H9 (cell line): Measurements from ENCODE around the gene SPATA16. TPM values are rescaled to one million over a fixed set of nuclear protein-coding genes. Genes with fewer than 3 reads are reported as not detected.

Experiments
- DNase-seq: peaks from one replicate; pipeline ENCODE4 v3.0.0-alpha.2; 2017
- H2AFZ ChIP-seq: one replicate; pipeline ENCODE4 v1.6.1; 2013; ENCODE audit warnings: mild to moderate bottlenecking, low read length, control low read depth, moderate library complexity
- H2AK5ac ChIP-seq: 2 replicates; pipeline ENCODE4 v1.6.1; 2013; ENCODE audit warnings: low read length, control low read depth, mixed read lengths; ENCODE audit not compliant: insufficient read length
- H2BK120ac ChIP-seq: one replicate; pipeline ENCODE4 v1.6.1; 2013; ENCODE audit warnings: low read depth, mild to moderate bottlenecking, low read length, control low read depth, inconsistent platforms; ENCODE audit not compliant: poor library complexity, severe bottlenecking
- H2BK12ac ChIP-seq: 2 replicates; pipeline ENCODE4 v1.6.1; 2013; ENCODE audit warnings: low read length, control low read depth, mixed read lengths, low read depth; ENCODE audit not compliant: insufficient read length
- H2BK15ac ChIP-seq: 2 replicates; pipeline ENCODE4 v1.6.1; 2013; ENCODE audit warnings: low read depth, low read length, control low read depth
- H2BK20ac ChIP-seq: one replicate; pipeline ENCODE4 v1.6.1; 2013; ENCODE audit warnings: low read depth, mild to moderate bottlenecking, low read length, control low read depth, inconsistent platforms; ENCODE audit not compliant: poor library complexity, severe bottlenecking
- H2BK5ac ChIP-seq: 2 replicates; pipeline ENCODE4 v1.6.1; 2013; ENCODE audit warnings: low read length, control low read depth, mixed read lengths; ENCODE audit not compliant: insufficient read length
- H3K14ac ChIP-seq: 2 replicates; pipeline ENCODE4 v1.6.1; 2013; ENCODE audit warnings: low read length, control low read depth; ENCODE audit not compliant: insufficient read depth
- H3K18ac ChIP-seq: 2 replicates; pipeline ENCODE4 v1.6.1; 2013; ENCODE audit warnings: low read depth, mild to moderate bottlenecking, mixed read lengths, low read length, control low read depth; ENCODE audit not compliant: insufficient read length
- H3K23ac ChIP-seq: 2 replicates; pipeline ENCODE4 v1.6.1; 2013; ENCODE audit warnings: low read length, control low read depth, mixed read lengths, low read depth; ENCODE audit not compliant: insufficient read length
- H3K23me2 ChIP-seq: 2 replicates; pipeline ENCODE4 v1.6.1; 2013; ENCODE audit warnings: low read depth, mild to moderate bottlenecking, mixed read lengths, low read length, control low read depth; ENCODE audit not compliant: insufficient read length, poor library complexity, severe bottlenecking
- H3K27ac ChIP-seq: 2 replicates; pipeline ENCODE4 v1.5.1; 2013; ENCODE audit warnings: low read length, control low read depth, mixed read lengths, low read depth; ENCODE audit not compliant: insufficient read length
- H3K27me3 ChIP-seq: 2 replicates; pipeline ENCODE4 v1.6.1; 2013; ENCODE audit warnings: low read length, control low read depth, inconsistent platforms; ENCODE audit not compliant: insufficient read depth
- H3K4ac ChIP-seq: 2 replicates; pipeline ENCODE4 v1.6.1; 2013; ENCODE audit warnings: low read depth, mild to moderate bottlenecking, control low read depth, inconsistent platforms, low read length, moderate library complexity
- H3K4me1 ChIP-seq: 2 replicates; pipeline ENCODE4 v1.6.1; 2013; ENCODE audit warnings: low read length, control low read depth, inconsistent platforms; ENCODE audit not compliant: insufficient read depth
- H3K4me2 ChIP-seq: 2 replicates; pipeline ENCODE4 v1.6.1; 2013; ENCODE audit warnings: low read length, control low read depth, mixed read lengths; ENCODE audit not compliant: insufficient read length, insufficient read depth
- H3K56ac ChIP-seq: 2 replicates; pipeline ENCODE4 v1.6.1; 2013; ENCODE audit warnings: low read depth, mild to moderate bottlenecking, mixed read lengths, low read length, control low read depth; ENCODE audit not compliant: insufficient read length
- H3K79me1 ChIP-seq: 2 replicates; pipeline ENCODE4 v1.6.1; 2013; ENCODE audit warnings: low read depth, mild to moderate bottlenecking, moderate library complexity, low read length, control low read depth, inconsistent platforms; ENCODE audit not compliant: insufficient read depth, poor library complexity, severe bottlenecking
- H3K79me2 ChIP-seq: 2 replicates; pipeline ENCODE4 v1.6.1; 2013; ENCODE audit warnings: low read length, control low read depth, inconsistent platforms; ENCODE audit not compliant: insufficient read depth
- H3K9ac ChIP-seq: 2 replicates; pipeline ENCODE4 v1.6.1; 2013; ENCODE audit warnings: low read length, control low read depth, mixed read lengths; ENCODE audit not compliant: insufficient read length; ENCODE audit errors: extremely low read depth
- H3K9me3 ChIP-seq: one replicate; pipeline ENCODE4 v1.6.1; 2013; ENCODE audit warnings: low read depth, low read length, inconsistent platforms; ENCODE audit not compliant: control insufficient read depth
- H3T11ph ChIP-seq: one replicate; pipeline ENCODE4 v1.6.1; 2013; ENCODE audit warnings: mild to moderate bottlenecking, low read length, control low read depth, inconsistent platforms
- H4K20me1 ChIP-seq: one replicate; pipeline ENCODE4 v1.6.1; 2013; ENCODE audit not compliant: control insufficient read depth, insufficient read length, insufficient read depth
- H4K5ac ChIP-seq: 2 replicates; pipeline ENCODE4 v1.6.1; 2013; ENCODE audit warnings: low read depth, mild to moderate bottlenecking, mixed read lengths, low read length, control low read depth; ENCODE audit not compliant: insufficient read length
- H4K8ac ChIP-seq: replicated peaks from 2 replicates; pipeline ENCODE4 v1.6.1; 2013; ENCODE audit warnings: low read length, control low read depth, mixed read lengths, low read depth; ENCODE audit not compliant: insufficient read length
- H4K91ac ChIP-seq: 2 replicates; pipeline ENCODE4 v1.6.1; 2013; ENCODE audit warnings: low read depth, mild to moderate bottlenecking, moderate library complexity, mixed read lengths, low read length, control low read depth; ENCODE audit not compliant: insufficient read length
- H3K27ac Mint-ChIP-seq, 3 experiments: 2 replicates in 2 of 3; 3 replicates in 1 of 3; pipeline ENCODE4 v1.8.0; 2020 to 2021; ENCODE audit warnings: mixed read lengths in 3 of 3, mild to moderate bottlenecking in 1 of 3, moderate library complexity in 1 of 3
- H3K27me3 Mint-ChIP-seq: 2 replicates; pipeline ENCODE4 v1.8.0; 2021; ENCODE audit warnings: low read depth, mild to moderate bottlenecking, moderate library complexity, mixed read lengths
- H3K36me3 Mint-ChIP-seq, 3 experiments: 2 replicates in 2 of 3; 3 replicates in 1 of 3; pipeline ENCODE4 v1.8.0; 2020 to 2021; ENCODE audit warnings: low read depth in 3 of 3, mixed read lengths in 3 of 3; ENCODE audit not compliant: insufficient read depth in 1 of 3
- H3K4me1 Mint-ChIP-seq, 2 experiments: 2 replicates each; pipeline ENCODE4 v1.8.0; 2020; ENCODE audit warnings: mixed read lengths in 2 of 2
- H3K4me3 Mint-ChIP-seq, 2 experiments: 2 replicates in 1 of 2; 3 replicates in 1 of 2; pipeline ENCODE4 v1.8.0; 2020 to 2021; ENCODE audit warnings: mild to moderate bottlenecking in 2 of 2, mixed read lengths in 2 of 2, moderate library complexity in 1 of 2
- H3K9me3 Mint-ChIP-seq, 2 experiments: 2 replicates in 1 of 2; 3 replicates in 1 of 2; pipeline ENCODE4 v1.8.0; 2020; ENCODE audit warnings: mild to moderate bottlenecking in 2 of 2, mixed read lengths in 2 of 2, moderate library complexity in 1 of 2
- CTCF ChIP-seq: fragments of 200-600 bp; sonication (generic); conservative IDR thresholded peaks from 3 replicates; pipeline ENCODE4 v1.8.0; 2021; ENCODE audit warnings: antibody characterized with exemption, mild to moderate bottlenecking
- WGBS: extraction: QIAGEN DNeasy Blood & Tissue Kit; methylation state at CpG from one replicate; pipeline ENCODE4 v1.1.7; 2013; ENCODE audit warnings: missing lambda C conversion rate, low lambda C conversion rate, mixed read lengths; ENCODE audit not compliant: insufficient read length; ENCODE audit errors: extremely low coverage; 5-methylcytosine and 5-hydroxymethylcytosine counted together
- total RNA-seq: library from RNA; stranded (reverse); gene quantifications from 2 replicates; pipeline ENCODE4 v1.2.1, GENCODE V29; 2021

Gene SPATA16
- total RNA-seq, 1 experiment from 2014 or later, result not detected

GRCh38 chr3:172846103-172846561 is 294.9 kb downstream of the SPATA16 start:
- no peak overlapping the region for H3K27ac Mint-ChIP-seq
- no peaks in the 10 kb centered on the region for H3K36me3 Mint-ChIP-seq
- no peak overlapping the region for H3K18ac ChIP-seq
- no peak overlapping the region for H3K56ac ChIP-seq
- H3K23me2 ChIP-seq, result no peaks in the 10 kb centered on the region
- H3K4me1 Mint-ChIP-seq, result peaks cover 1 to 2% of the 10 kb centered on the region in 2 experiments
- no peak for DNase-seq
- H3K79me2 ChIP-seq, result no peaks in the 10 kb centered on the region
- no peak overlapping the region for H2BK5ac ChIP-seq
- no peak overlapping the region for H2AFZ ChIP-seq
- no peaks in the 10 kb centered on the region for H4K20me1 ChIP-seq
- no peak overlapping the region for H3T11ph ChIP-seq
- H3K9me3 ChIP-seq, result no peaks in the 10 kb centered on the region
- no CpG with 5 or more reads among the region's 4 CpGs for WGBS
- no peaks in the 10 kb centered on the region for H3K4me1 ChIP-seq
- no peak overlapping the region for H2BK15ac ChIP-seq
- H3K79me1 ChIP-seq, result no peaks in the 10 kb centered on the region
- H3K4me3 Mint-ChIP-seq, result no peak overlapping the region
- no peak overlapping the region for H4K8ac ChIP-seq
- no peak overlapping the region for H3K14ac ChIP-seq
- H4K5ac ChIP-seq, result no peak overlapping the region
- H3K27ac ChIP-seq, result no peak overlapping the region
- TF ChIP-seq CTCF, result no peak
- no peak overlapping the region for H2BK20ac ChIP-seq
- no peak overlapping the region for H2AK5ac ChIP-seq
- H2BK120ac ChIP-seq, result no peak overlapping the region
- no peak overlapping the region for H3K4me2 ChIP-seq
- H3K27me3 Mint-ChIP-seq, result no peaks in the 10 kb centered on the region
- 0 out of 5 replicates have a peak, but pooled peaks cover 0 to 2% of the 10 kb centered on the region in 2 experiments for H3K9me3 Mint-ChIP-seq
- no peak overlapping the region for H4K91ac ChIP-seq
- H3K9ac ChIP-seq, result no peak overlapping the region
- H3K4ac ChIP-seq, result no peak overlapping the region
- no peak overlapping the region for H2BK12ac ChIP-seq
- H3K23ac ChIP-seq, result no peak overlapping the region
- no peaks in the 10 kb centered on the region for H3K27me3 ChIP-seq
